DMS153 treated with DMSO at 0.1 percent for 48 hours (cell line): ENCODE results near the gene MMS22L.

Source experiments
- DNase-seq: peaks from one replicate; lab custom pipeline; 2025; ENCODE audit not compliant: unreplicated experiment; lab: John Stamatoyannopoulos, UW

MMS22L gene

DNA sequence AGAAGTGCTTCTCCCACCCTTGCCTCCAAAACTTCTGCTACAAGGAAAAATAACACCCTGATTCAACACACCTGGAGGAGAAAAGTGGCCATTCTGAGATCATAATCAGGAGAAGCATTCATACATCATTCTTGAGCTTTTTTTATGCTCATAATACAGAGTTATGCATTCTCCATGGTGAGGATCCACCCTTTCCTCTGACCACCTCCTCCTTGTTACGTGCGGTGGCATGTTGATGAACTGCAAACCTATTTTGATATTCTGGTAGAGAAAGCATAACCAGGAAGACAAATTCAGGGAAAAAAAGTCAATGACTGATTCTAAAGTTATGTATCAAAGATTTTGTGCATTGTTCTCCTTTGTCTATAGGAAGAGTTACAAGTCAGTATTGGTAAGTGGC, 188.6 kb downstream of the MMS22L start:
- DNase-seq: no peak

DNA sequence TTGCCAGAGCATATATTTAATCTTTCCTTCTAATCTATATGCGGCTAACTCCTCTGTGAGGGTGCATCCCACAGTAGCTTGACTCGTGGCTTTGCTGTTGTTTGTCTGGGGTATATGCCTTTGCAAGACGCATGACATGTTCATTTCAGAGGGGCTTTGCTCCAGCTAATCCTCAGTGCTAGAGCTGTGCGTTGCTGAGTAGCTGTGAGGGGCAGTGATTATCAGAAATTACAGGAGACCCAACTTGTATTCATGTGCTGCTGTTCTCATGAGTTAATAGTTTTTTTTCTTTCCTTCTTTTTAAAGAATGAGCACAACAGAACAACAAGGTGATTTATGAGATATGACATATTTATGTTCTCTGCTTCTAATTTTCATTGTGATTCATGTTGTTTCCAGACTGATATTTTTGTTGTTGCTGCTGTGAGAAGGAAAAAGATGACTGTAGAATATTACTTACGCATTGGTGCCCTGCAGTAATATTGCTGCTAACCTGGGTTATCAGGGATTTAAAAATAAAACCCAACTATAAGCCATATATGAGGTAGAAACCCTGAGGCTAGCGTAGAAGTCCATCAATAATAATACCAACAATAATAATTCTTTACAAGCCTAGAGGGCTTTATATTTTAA, 190.2 kb downstream of the MMS22L start:
- DNase-seq: no peak
